GM12891 (cell line): Measurements from ENCODE around the gene NUTF2. TPM values are rescaled to one million over a fixed set of nuclear protein-coding genes. Genes with fewer than 3 reads are reported as not detected.

Experiments
- DNase-seq: peaks from one replicate; pipeline ENCODE4 v3.0.0; 2011; ENCODE audit warnings: low spot score; ENCODE audit not compliant: insufficient read length
- FAIRE-seq: peaks from 2 replicates; lab custom pipeline; 2011; peaks lifted over from hg19 to GRCh38; lab: Jason Lieb, UNC
- PAX5 ChIP-seq: IDR thresholded peaks from 2 replicates; pipeline ENCODE4 v1.6.1; 2011; ENCODE audit warnings: low read length, moderate library complexity, mild to moderate bottlenecking; ENCODE audit not compliant: insufficient read depth, severe bottlenecking
- POLR2A ChIP-seq: IDR thresholded peaks from 2 replicates; pipeline ENCODE4 v1.6.1; 2011; ENCODE audit warnings: low read depth, low read length, control low read depth
- POLR2AphosphoS5 ChIP-seq: IDR thresholded peaks from 2 replicates; pipeline ENCODE4 v1.6.1; 2011; ENCODE audit warnings: low read depth, low read length, control low read depth
- POU2F2 ChIP-seq: IDR thresholded peaks from 2 replicates; pipeline ENCODE4 v1.6.1; 2011; ENCODE audit warnings: low read depth, mild to moderate bottlenecking, control low read depth, low read length, moderate library complexity
- SPI1 ChIP-seq: IDR thresholded peaks from 2 replicates; pipeline ENCODE4 v1.6.1; 2011; ENCODE audit warnings: low read depth, low read length, control low read depth
- TAF1 ChIP-seq: IDR thresholded peaks from 2 replicates; pipeline ENCODE4 v1.6.1; 2011; ENCODE audit warnings: low read depth, low read length, control low read depth
- polyA plus RNA-seq: library from polyadenylated mRNA; unstranded; fragments of >200 nt; gene quantifications from one replicate; pipeline ENCODE4 v1.2.1, GENCODE V29; 2012; ENCODE audit warnings: low read depth, missing spikeins, inconsistent platforms; ENCODE audit not compliant: missing spikeins

NUTF2 gene
- polyA plus RNA-seq, result 155 TPM

DNA sequence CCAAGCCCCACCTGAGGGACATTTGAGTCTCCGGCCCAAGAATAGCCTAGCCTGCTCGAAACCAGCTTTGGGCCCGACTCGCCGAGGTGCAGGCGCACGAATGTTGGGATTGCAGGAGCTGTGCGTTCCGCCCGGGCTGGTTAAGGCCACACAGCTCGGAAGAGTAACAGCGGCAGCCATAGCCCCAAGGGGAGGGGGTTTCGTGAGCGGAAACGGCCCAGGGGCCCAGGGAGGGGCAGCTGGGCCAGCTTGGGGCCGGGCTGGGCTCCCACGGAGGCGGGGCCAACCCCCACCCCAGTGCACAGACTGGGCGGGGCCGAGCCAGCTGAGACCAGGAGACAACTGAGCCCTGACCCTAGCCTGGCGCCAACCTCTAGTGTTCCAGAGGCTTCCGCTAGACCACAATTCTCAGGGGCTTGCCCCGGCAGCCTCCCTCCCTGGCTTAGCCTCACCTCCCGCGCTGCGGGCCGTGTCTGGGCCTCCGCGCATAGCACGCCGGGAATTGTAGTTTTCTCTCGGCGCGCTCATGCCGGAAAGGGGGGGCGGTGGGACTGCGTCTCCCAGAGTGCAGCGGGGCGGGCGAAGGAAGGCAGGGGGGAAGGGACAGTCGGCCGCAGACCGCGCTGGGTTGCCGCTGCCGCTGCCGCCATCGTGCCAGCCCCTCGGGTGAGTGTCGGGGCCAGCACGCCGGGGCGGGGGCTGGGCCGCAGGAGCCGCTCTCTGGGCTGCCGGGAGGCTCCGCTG, at the start of gene NUTF2:
TSS of gene NUTF2 (plus strand) at position 614 of the 744 bp plus-strand sequence. CDS start 18,198 bp downstream, outside the sequence.
- FAIRE-seq, result peak; percentile 93

DNA sequence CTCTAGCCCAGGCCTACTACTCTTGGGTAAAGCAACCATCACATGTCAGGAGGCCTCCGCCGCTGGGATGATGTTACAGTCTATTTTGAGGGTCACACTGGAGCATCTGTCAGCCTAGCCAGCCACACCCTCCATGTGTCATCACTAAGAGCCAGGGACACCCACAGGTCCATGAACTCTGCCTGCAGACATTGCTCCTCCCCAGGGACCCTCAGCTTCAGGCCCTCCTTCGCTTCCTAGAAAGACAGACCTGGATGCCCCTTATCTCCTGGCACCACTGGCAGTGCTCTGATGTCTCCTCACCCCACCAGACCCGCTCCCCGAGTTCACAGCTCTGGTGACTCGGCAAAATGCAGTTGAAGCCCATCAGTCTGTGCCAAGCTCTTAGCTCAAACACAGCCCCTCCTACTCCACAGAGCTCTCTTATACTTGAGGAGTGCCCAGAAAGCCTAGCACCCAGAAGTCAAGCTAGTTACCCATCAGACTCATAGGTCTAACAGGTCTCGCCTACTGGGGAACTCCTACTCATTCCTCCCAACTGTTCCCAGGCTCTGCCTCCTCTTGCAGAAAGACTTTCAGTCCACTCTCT, 46.3 kb upstream of the NUTF2 start:
- DNase-seq (no peak), FAIRE-seq (no peak)

More for the DNA sequence above, at the start of gene NUTF2:
- TF ChIP-seq POU2F2, result no peak
- TF ChIP-seq TAF1, result peak; percentile 63; the same call in 1 of the 2 replicates
- TF ChIP-seq POLR2AphosphoS5, result peak; percentile 65
- peak; percentile 69 for TF ChIP-seq POLR2A
- TF ChIP-seq PAX5, result no peak
- TF ChIP-seq SPI1, result no peak
- peak; percentile 94 for DNase-seq

DNA sequence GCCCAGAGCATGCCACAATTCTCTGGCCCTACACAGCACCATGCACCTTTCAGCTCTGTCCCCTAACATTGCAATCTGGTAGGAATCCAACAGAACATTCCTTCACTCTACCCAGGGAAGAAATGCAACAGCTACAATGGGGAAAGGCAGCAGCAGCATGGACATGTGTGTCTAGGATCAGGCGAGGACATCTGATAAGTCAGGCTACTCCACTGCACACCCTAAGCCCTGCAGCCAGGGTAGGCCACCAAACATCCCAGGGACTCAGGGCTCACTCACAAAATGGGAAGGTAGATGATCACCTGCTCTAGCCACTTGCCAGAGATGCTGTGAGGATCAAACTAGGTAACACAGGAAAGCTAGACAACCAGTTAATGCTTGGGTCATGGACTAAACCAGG, 45.5 kb upstream of the NUTF2 start:
- no peak for TF ChIP-seq POLR2A
- FAIRE-seq, result no peak
- no peak for DNase-seq

More for the DNA sequence above, 46.3 kb upstream of the NUTF2 start:
- TF ChIP-seq POU2F2 (no peak), POLR2A (no peak), TAF1 (no peak), PAX5 (no peak), POLR2AphosphoS5 (no peak), SPI1 (no peak)

DNA sequence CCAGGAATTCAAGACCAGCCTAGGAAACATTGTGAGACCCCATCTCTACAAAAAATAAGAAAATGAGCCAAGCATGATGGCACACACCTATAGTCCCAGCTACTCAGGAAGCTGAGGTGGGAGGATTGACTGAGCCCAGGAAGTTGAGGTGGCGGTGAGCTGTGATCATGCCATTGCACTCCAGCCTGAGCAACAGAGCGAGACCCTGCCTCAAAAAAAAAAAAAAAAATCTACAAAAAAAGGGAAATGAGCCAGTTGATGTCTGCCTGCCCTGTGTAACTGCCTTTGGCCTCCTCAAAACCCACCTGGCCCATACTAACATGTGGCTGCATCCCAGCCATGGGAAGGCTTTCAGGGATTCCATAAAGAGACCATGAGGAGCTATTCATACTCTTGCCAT, 44.9 kb upstream of the NUTF2 start:
- FAIRE-seq, result peak; percentile 74
- TF ChIP-seq POLR2AphosphoS5 (no peak), PAX5 (peak; percentile 82), SPI1 (peak; percentile 89)
- no peak for DNase-seq

DNA sequence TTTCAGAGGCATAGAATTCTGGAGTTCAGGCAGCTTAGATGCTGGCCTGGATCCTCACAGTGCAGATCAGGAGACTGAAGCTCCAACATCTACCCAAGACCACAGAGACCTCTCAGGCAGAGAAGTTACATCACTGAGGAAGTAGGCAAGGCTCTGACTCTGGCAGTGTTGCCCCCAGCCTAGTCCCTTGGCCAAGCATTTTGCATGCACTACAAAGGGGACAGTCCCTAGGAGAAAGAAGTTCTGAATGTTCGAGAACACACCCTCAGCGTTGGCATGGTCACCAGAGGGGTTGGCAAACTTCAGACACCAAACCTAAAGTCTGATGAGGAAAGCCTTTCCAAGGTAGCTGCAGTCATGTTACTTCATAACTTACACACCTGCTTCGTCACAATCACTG, 42.8 kb upstream of the NUTF2 start:
- DNase-seq (no peak), FAIRE-seq (peak; percentile 54)

DNA sequence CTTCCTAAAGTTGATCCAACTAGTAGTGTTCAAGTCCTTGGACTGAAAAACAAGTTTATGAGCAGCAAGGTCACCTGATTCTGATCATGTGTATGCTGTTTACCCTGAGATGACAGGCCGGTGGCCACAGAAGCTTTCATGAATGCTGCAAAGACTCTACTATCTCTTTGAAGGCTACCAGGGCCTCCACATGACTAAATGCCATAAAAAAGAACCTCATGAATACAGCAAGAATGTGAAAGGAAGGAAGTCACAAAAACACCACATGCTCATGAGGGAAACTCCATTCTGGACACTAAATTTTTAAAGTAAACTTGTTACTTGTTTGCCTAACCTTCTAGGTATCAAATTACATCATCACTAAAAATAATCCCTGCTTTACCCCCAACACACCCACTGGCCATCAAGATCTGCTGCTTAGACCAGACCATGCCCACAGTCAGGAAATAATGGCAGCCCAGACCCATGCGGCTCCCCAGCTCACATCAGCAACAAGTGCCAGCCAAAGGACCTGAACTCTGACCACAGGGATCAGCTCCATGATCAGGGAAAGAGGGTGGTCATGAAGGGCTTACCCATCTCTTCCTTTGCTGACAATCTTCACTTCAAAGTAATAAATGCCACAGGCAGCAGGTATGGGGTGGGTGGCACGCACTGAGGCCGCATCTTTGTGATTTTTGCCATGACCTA, 41.7 kb upstream of the NUTF2 start:
- TF ChIP-seq POLR2A (no peak), POLR2AphosphoS5 (no peak), PAX5 (no peak), SPI1 (no peak), POU2F2 (no peak), TAF1 (no peak)
- DNase-seq, result no peak
- peak; percentile 20 for FAIRE-seq

More for the DNA sequence above, 42.8 kb upstream of the NUTF2 start:
- TF ChIP-seq SPI1 (peak; percentile 47), POLR2A (no peak), POU2F2 (peak; percentile 75)

DNA sequence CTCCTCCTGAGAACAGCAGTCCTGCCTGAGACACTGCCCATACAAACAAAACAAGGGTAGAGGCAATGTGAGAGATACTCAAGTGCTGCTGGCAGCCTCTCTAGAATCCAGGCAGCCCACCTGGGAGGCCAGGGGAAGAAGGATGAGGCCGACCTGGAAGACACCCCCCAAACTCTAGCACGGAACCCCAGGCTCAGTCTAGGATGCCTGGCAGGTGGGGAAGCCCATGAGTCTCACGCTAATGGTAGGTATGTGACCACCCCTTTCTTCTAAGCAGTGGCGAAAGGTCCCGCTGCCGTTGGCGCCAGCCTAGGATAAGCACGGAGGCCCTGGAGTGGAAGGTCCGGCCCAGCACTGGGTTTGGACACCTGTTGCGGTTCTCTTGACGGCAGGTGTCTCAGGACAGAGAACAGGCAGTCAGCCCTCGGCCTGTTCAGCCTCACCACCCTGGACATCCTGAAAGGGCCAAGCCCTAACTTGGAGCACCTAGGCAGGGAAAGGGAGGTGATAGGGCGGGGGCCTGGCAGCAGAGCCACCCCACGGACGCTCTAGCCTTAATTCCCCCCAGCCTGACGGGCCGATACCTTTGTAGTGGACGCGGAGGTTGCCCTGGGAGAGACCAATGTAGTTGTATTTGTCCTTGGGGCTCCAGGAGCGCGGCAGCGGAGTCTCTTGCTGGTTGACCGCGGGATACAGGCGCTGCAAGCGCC, 40.9 kb upstream of the NUTF2 start:
- DNase-seq (no peak), FAIRE-seq (no peak)
- no peak for TF ChIP-seq POU2F2
- TF ChIP-seq SPI1, result no peak
- TF ChIP-seq TAF1, result no peak
- TF ChIP-seq PAX5, result no peak
- no peak for TF ChIP-seq POLR2A
- TF ChIP-seq POLR2AphosphoS5, result no peak

DNA sequence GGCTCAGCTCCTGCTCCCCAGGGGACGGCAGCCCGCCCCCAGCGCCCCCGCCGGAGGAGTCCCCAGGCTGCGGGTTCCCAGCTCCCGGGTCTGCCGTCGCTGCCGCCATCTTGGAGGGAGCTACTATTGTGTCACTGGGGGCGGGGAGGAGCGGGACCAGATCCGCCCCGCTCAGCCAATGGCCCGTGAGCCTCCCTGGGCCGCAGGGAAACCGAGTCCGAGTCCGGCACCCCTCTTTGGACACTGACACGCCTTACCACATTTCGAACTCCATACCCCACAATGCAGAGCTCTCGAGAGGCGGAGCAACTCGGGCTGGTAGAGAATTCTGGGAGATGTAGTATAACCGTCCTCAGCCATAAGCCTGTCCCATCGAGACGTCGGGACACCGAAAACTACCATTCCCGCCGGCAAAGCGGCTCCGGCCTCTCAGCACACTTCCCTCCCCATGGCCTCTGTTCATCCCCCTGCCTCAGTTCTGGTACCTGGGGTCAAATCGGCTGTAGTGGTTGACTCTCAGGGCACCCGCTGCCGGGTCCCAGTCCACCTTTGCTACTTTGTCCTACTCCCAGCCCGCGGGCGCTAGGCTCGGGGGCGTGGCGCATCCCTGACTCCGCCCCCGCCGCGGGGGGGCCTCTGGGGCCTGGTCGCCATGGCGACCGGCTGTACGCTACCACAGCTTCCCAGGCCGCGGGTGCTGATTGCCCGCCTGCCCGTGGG, 40.1 kb upstream of the NUTF2 start, which contains the start of the genes RANBP10 and TSNAXIP1:
TSS of gene RANBP10 (minus strand) at position 133 of the 720 bp plus-strand sequence. CDS start at position 109, 24 bp downstream.
TSS of gene TSNAXIP1 (plus strand) at position 462 of the 720 bp plus-strand sequence. CDS start 261 bp downstream, outside the sequence.
- TF ChIP-seq POLR2AphosphoS5, result 0 out of 2 replicates have a peak, but pooled peaks have one; percentile 27
- TF ChIP-seq POU2F2, result no peak
- peak; percentile 98 for TF ChIP-seq TAF1
- peak; percentile 52; the same call in 1 of the 2 replicates for TF ChIP-seq POLR2A
- peak; percentile 54 for TF ChIP-seq SPI1
- TF ChIP-seq PAX5, result no peak
- DNase-seq (peak; percentile 88), FAIRE-seq (peak; percentile 97)

DNA sequence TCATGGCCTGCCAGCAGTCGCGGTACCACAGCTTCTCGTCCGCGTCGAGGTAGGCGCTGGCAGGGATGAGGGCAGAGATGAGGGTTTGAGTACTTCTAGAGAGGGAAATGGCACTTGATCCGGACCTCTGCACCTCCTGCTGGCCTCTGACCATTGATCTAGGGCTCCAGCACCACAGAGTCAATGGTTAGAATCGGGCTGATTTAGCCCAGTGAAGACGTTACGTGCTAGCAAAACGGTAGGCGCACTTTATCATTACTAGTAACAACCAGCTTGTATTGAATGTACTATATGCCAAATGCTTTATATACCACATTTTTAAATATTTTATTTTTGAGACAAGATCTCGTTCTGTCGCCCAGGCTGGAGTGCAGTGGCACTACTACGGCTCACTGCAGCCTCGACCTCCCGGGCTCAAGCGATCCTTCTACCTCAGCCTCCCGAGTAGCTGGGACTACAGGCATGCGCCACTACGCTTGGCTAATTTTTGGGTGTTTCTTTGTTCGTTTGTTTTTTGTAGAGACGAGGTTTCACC, 39.5 kb upstream of the NUTF2 start:
- no peak for FAIRE-seq
- TF ChIP-seq POLR2AphosphoS5 (no peak), PAX5 (no peak), POLR2A (no peak), TAF1 (no peak), SPI1 (no peak), POU2F2 (no peak)

More for the DNA sequence above, 39.5 kb upstream of the NUTF2 start:
- DNase-seq, result no peak
